HepG2 (cell line): ENCODE data around the gene RBM19. TPM values are rescaled to one million over a fixed set of nuclear protein-coding genes. Genes with fewer than 3 reads are reported as not detected.

Source experiments
- AKNA ChIP-seq: sonication (generic); formaldehyde crosslinking; IDR thresholded peaks from 2 replicates; pipeline ENCODE4 v1.4.0; 2020; ENCODE audit warnings: missing genetic modification reagents, borderline replicate concordance
- BRD4 ChIP-seq: sonication (generic); formaldehyde crosslinking; IDR thresholded peaks from 2 replicates; pipeline ENCODE4 v1.4.0; 2020; ENCODE audit warnings: missing genetic modification reagents
- FOXK1 ChIP-seq: sonication (generic); formaldehyde crosslinking; IDR thresholded peaks from 2 replicates; pipeline ENCODE4 v1.4.0; 2020; ENCODE audit warnings: low read depth, missing genetic modification reagents, borderline replicate concordance
- FOXP1 ChIP-seq, 2 experiments: fragments of 450-650 bp in 1 of 2; IDR thresholded peaks; 2 replicates each; pipeline ENCODE4 v1.6.1; 2017 to 2018; ENCODE audit warnings: antibody characterized with exemption in 1 of 2
- GPN1 ChIP-seq: sonication (generic); formaldehyde crosslinking; IDR thresholded peaks from 2 replicates; pipeline ENCODE4 v1.5.1; 2020; ENCODE audit warnings: missing genetic modification reagents, borderline replicate concordance
- HNF4A ChIP-seq: sonication (generic); formaldehyde crosslinking; IDR thresholded peaks from 2 replicates; pipeline ENCODE4 v1.4.0; 2020; ENCODE audit warnings: missing genetic modification reagents
- POGZ ChIP-seq: sonication (generic); formaldehyde crosslinking; IDR thresholded peaks from 2 replicates; pipeline ENCODE4 v1.4.0; 2020; ENCODE audit warnings: mild to moderate bottlenecking, missing genetic modification reagents
- POLR2AphosphoS5 ChIP-seq: IDR thresholded peaks from 2 replicates; pipeline ENCODE4 v1.6.1; 2012; ENCODE audit warnings: low read depth, low read length
- RFX1 ChIP-seq: fragments of 450-650 bp; IDR thresholded peaks from 2 replicates; pipeline ENCODE4 v1.6.1; 2017
- RFXANK ChIP-seq: IDR thresholded peaks from 2 replicates; pipeline ENCODE4 v1.6.1; 2016
- SAFB2 ChIP-seq: sonication (generic); formaldehyde crosslinking; IDR thresholded peaks from 2 replicates; pipeline ENCODE4 v1.5.1; 2020; ENCODE audit warnings: missing genetic modification reagents, low read depth, mild to moderate bottlenecking, borderline replicate concordance
- SATB2 ChIP-seq: sonication (generic); formaldehyde crosslinking; IDR thresholded peaks from 2 replicates; pipeline ENCODE4 v1.5.0; 2020; ENCODE audit warnings: missing genetic modification reagents
- ZBTB20 ChIP-seq: sonication (generic); formaldehyde crosslinking; IDR thresholded peaks from 2 replicates; pipeline ENCODE4 v1.8.1; 2023; ENCODE audit warnings: missing genetic modification reagents, low read depth, mild to moderate bottlenecking, borderline replicate concordance
- ZBTB42 ChIP-seq: sonication (generic); formaldehyde crosslinking; IDR thresholded peaks from 2 replicates; pipeline ENCODE4 v1.5.0; 2020; ENCODE audit warnings: mild to moderate bottlenecking, missing genetic modification reagents
- ZNF567 ChIP-seq: sonication (generic); formaldehyde crosslinking; IDR thresholded peaks from 2 replicates; pipeline ENCODE4 v1.8.1; 2023; ENCODE audit warnings: mild to moderate bottlenecking, missing genetic modification reagents, borderline replicate concordance
- ZNF580 ChIP-seq: IDR thresholded peaks from 2 replicates; pipeline ENCODE4 v1.6.1; 2016; ENCODE audit warnings: low read depth, borderline replicate concordance
- ZNF781 ChIP-seq: sonication (generic); formaldehyde crosslinking; IDR thresholded peaks from 2 replicates; pipeline ENCODE4 v1.5.1; 2020; ENCODE audit warnings: borderline replicate concordance, mild to moderate bottlenecking, missing genetic modification reagents; ENCODE audit errors: not compliant biosample characterization
- ZNF816 ChIP-seq: sonication (generic); formaldehyde crosslinking; IDR thresholded peaks from 2 replicates; pipeline ENCODE4 v1.8.0; 2022; ENCODE audit warnings: missing genetic modification reagents, mild to moderate bottlenecking, borderline replicate concordance
- ZSCAN21 ChIP-seq: sonication (generic); formaldehyde crosslinking; IDR thresholded peaks from 2 replicates; pipeline ENCODE4 v1.8.0; 2022; ENCODE audit warnings: mild to moderate bottlenecking, missing genetic modification reagents, moderate library complexity, borderline replicate concordance
- polyA plus RNA-seq, 8 experiments: library from polyadenylated mRNA; depleted of rRNA in 3 of 8; stranded (reverse) in 7 of 8; unstranded in 1 of 8; fragments of >200 nt; fragmentation: Illumina TruSeq in 4 of 8; extraction: Trizol in 4 of 8; gene quantifications; 2 replicates each; pipeline versions ENCODE4 v1.2.1 to v1.2.3, GENCODE V29; 2011 to 2016; ENCODE audit warnings: low read depth in 4 of 8, missing spikeins in 1 of 8, mixed read lengths in 1 of 8; ENCODE audit not compliant: insufficient read depth in 1 of 8
- total RNA-seq, 5 experiments: library from RNA; depleted of rRNA; stranded (reverse); fragments of >200 nt; fragmentation: Illumina TruSeq; extraction: Trizol; gene quantifications; 2 replicates each; pipeline ENCODE4 v1.2.3, GENCODE V29; 2016; ENCODE audit warnings: low read depth in 1 of 5
- TF ChIP-seq, protein P1 (sequence below): sonication (generic); formaldehyde crosslinking; IDR thresholded peaks from 2 replicates; pipeline ENCODE4 v1.5.0; 2020; ENCODE audit warnings: mild to moderate bottlenecking, missing genetic modification reagents
- TF ChIP-seq, protein P2 (sequence below): sonication (generic); formaldehyde crosslinking; IDR thresholded peaks from 2 replicates; pipeline ENCODE4 v1.4.0; 2020; ENCODE audit warnings: missing genetic modification reagents, borderline replicate concordance

Gene RBM19
- total and polyA plus RNA-seq, 2 of the 13 experiments (the other 11 are each of a cell fraction or from before 2014, with no cell fraction given), result 19.3 to 32.2 TPM

- TF ChIP-seq SATB2 (CRISPR knock-in tag), result no peak
- TF ChIP-seq FOXK1 (CRISPR knock-in tag), result peak; percentile 40; the same call in 1 of the 2 replicates
- no peak for TF ChIP-seq BRD4 (CRISPR knock-in tag)
- no peak for TF ChIP-seq ZBTB20
- peak; percentile 42; the same call in 1 of the 2 replicates for TF ChIP-seq FOXP1 (IDR thresholded peaks at IDR 0.05)
- peak; percentile 77 for TF ChIP-seq FOXP1 (CRISPR knock-in tag; IDR thresholded peaks at IDR 0.05)
- no peak for TF ChIP-seq ZNF567 (CRISPR knock-in tag)
- TF ChIP-seq RFXANK (CRISPR knock-in tag), result no peak
- 0 out of 2 replicates have a peak, but pooled peaks have one; percentile 29 for TF ChIP-seq POLR2AphosphoS5
- no peak for TF ChIP-seq HNF4A (CRISPR knock-in tag)
- no peak for TF ChIP-seq ZBTB42 (CRISPR knock-in tag)
- no peak for TF ChIP-seq GPN1 (CRISPR knock-in tag)
- TF ChIP-seq, protein P1, sequence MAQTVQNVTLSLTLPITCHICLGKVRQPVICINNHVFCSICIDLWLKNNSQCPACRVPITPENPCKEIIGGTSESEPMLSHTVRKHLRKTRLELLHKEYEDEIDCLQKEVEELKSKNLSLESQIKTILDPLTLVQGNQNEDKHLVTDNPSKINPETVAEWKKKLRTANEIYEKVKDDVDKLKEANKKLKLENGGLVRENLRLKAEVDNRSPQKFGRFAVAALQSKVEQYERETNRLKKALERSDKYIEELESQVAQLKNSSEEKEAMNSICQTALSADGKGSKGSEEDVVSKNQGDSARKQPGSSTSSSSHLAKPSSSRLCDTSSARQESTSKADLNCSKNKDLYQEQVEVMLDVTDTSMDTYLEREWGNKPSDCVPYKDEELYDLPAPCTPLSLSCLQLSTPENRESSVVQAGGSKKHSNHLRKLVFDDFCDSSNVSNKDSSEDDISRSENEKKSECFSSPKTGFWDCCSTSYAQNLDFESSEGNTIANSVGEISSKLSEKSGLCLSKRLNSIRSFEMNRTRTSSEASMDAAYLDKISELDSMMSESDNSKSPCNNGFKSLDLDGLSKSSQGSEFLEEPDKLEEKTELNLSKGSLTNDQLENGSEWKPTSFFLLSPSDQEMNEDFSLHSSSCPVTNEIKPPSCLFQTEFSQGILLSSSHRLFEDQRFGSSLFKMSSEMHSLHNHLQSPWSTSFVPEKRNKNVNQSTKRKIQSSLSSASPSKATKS (CRISPR knock-in tag), result no peak
- peak; percentile 25 for TF ChIP-seq ZNF781 (CRISPR knock-in tag)
- no peak for TF ChIP-seq SAFB2 (CRISPR knock-in tag)
- no peak for TF ChIP-seq ZNF816 (CRISPR knock-in tag)
- 0 out of 2 replicates have a peak, but pooled peaks have one; percentile 10 for TF ChIP-seq ZNF580 (CRISPR knock-in tag)
- TF ChIP-seq, protein P2, sequence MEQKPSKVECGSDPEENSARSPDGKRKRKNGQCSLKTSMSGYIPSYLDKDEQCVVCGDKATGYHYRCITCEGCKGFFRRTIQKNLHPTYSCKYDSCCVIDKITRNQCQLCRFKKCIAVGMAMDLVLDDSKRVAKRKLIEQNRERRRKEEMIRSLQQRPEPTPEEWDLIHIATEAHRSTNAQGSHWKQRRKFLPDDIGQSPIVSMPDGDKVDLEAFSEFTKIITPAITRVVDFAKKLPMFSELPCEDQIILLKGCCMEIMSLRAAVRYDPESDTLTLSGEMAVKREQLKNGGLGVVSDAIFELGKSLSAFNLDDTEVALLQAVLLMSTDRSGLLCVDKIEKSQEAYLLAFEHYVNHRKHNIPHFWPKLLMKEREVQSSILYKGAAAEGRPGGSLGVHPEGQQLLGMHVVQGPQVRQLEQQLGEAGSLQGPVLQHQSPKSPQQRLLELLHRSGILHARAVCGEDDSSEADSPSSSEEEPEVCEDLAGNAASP (CRISPR knock-in tag), result no peak
- TF ChIP-seq ZSCAN21 (CRISPR knock-in tag), result no peak
- no peak for TF ChIP-seq AKNA (CRISPR knock-in tag)
- peak; percentile 39; the same call in 1 of the 2 replicates for TF ChIP-seq POGZ (CRISPR knock-in tag)
- TF ChIP-seq RFX1, result no peak
These were observed 184.5 kb downstream of the RBM19 start (continued) for GRCh38 chr12:113781415-113782198.
